ENCODE data around the gene SNRPA1.

- TF ChIP-seq POLR2A (IDR thresholded peaks at IDR 0.05) (no peak), CTCF (IDR thresholded peaks at IDR 0.05) (no peak)
Observed at GRCh38 chr15:101280007-101280406, 15.0 kb downstream of the SNRPA1 start.

Measured in sigmoid colon (tissue), 3 donors.